ENCODE data around the gene C17orf113. TPM values are rescaled to one million over a fixed set of nuclear protein-coding genes. Genes with fewer than 3 reads are reported as not detected.

Gene C17orf113
- total and polyA plus RNA-seq, 2 of the 4 experiments (the other 2 are of a cell fraction): under 0.01 to 0.03 TPM

GRCh38 chr17:42026857-42027589, 23.4 kb downstream of the C17orf113 start:
- no peak overlapping the region for H3K27ac ChIP-seq (ENCODE audit: insufficient read depth, low read length)
- H3K56ac ChIP-seq (ENCODE audit: extremely low read depth, insufficient read depth, low read length): no peak overlapping the region
- H2AFZ ChIP-seq (replicated peaks; ENCODE audit: low read length, poor library complexity): peak overlapping the region; percentile 24
- no peak overlapping the region for H3K14ac ChIP-seq (replicated peaks; ENCODE audit: low read depth, low read length)
- no peak overlapping the region for H2AK9ac ChIP-seq (replicated peaks; ENCODE audit: low read depth, low read length, poor library complexity)
- no peak overlapping the region for H2BK15ac ChIP-seq (ENCODE audit: low read depth, low read length)
- no peak for ATAC-seq (ENCODE audit: low read depth)
- peaks cover 12% of the 10 kb centered on the region; the same call in 1 of the 2 replicates for H4K20me1 ChIP-seq (ENCODE audit: insufficient read depth, low read length)
- 0 out of 2 replicates have a peak overlapping the region, but pooled peaks have one; percentile 14 for H2AK5ac ChIP-seq (ENCODE audit: low read depth, low read length)
- H4K5ac ChIP-seq (ENCODE audit: low read depth, low read length): no peak overlapping the region
- no peak overlapping the region for H2BK120ac ChIP-seq (ENCODE audit: low read depth, low read length)
- no peak overlapping the region for H3K9ac ChIP-seq (ENCODE audit: low read depth, low read length)
- no peak overlapping the region for H4K91ac ChIP-seq (ENCODE audit: insufficient read depth, low read depth, low read length)
- peaks cover 7% of the 10 kb centered on the region for H3K4me1 ChIP-seq (ENCODE audit: control insufficient read depth, insufficient read depth, low read length)
- no peak overlapping the region for H2BK5ac ChIP-seq (ENCODE audit: low read depth, low read length, poor library complexity, severe bottlenecking)
- H3K27me3 ChIP-seq (ENCODE audit: control insufficient read depth, insufficient read depth, low read length): peaks cover 12% of the 10 kb centered on the region
- no peak overlapping the region for H4K8ac ChIP-seq (ENCODE audit: low read depth in 2 of 2, low read length in 2 of 2)
- peaks cover 18% of the 10 kb centered on the region for H3K36me3 ChIP-seq (ENCODE audit: control insufficient read depth, insufficient read depth, low read length)
- H3K18ac ChIP-seq (ENCODE audit: low read depth, low read length): no peak overlapping the region
- in situ Hi-C loops (cut with MboI; ENCODE audit: low sequenced_read_pairs): loop anchor here (5.0 kb wide), 1 partner anchor 85 kb away; the partner anchor contains the start of gene DHX58
- no peak overlapping the region for H3K4me3 ChIP-seq (ENCODE audit: insufficient read depth, low read depth, low read length)
- no peak overlapping the region for H2BK20ac ChIP-seq (ENCODE audit: low read depth, low read length)
- WGBS, 2 experiments (ENCODE audit: extremely low coverage in 2 of 2, insufficient read length in 1 of 2): 40% methylated on average over 1 of the region's 17 CpGs; no CpG with 5 or more reads in 1 of the 2 experiments
- H3K23ac ChIP-seq (ENCODE audit: low read depth, low read length): no peak overlapping the region
- ChIA-PET POLR2A (ENCODE audit: unreplicated experiment) (interaction anchor here (0.5 to 0.9 kb wide), 3 partner anchors 10 to 456 kb away, joined by 3 read pairs; partner anchors contain the start of gene DNAJC7), CTCF (no interaction called here)
- BruUV-seq (replicated peaks): no TSS peak
- H3K4me2 ChIP-seq (ENCODE audit: low read depth, low read length): no peak overlapping the region
- dilution Hi-C loops (cut with HindIII; ENCODE audit: low sequenced_read_pairs, unreplicated experiment): no loop called here
- peaks cover 6% of the 10 kb centered on the region; the same call in 1 of the 2 replicates for H3K9me1 ChIP-seq (ENCODE audit: insufficient read depth, low read length)
- H3K4ac ChIP-seq (ENCODE audit: low read depth, low read length): no peak overlapping the region
- DNase-seq: no peak
- H3K9me3 ChIP-seq (ENCODE audit: control insufficient read depth, insufficient read depth, low read length): no peaks in the 10 kb centered on the region
- intact Hi-C loops (cut with micrococcal nuclease): loop anchor here (5.0 kb wide), 1 partner anchor 375 kb away; no protein-coding TSS in a partner anchor
- H3K79me1 ChIP-seq (ENCODE audit: low read depth in 1 of 2, low read length in 2 of 2): peaks cover 0 to 15% of the 10 kb centered on the region in 2 experiments; a peak in 1 of 4 replicates
- TF ChIP-seq CHD1 (IDR thresholded peaks at IDR 0.05; ENCODE audit: low read depth, low read length) (no peak), MAZ (IDR thresholded peaks at IDR 0.05; ENCODE audit: borderline replicate concordance, low read depth, low read length) (no peak), RAD21 (IDR thresholded peaks at IDR 0.05; ENCODE audit: low read length) (no peak), CTCF (conservative IDR thresholded peaks at IDR 0.05; ENCODE audit: low read depth, low read length) (no peak)

All from IMR-90 (cell line).